HG02588 (cell line): ENCODE results near the gene AKAP13.
"Not testable (repeated sequence)": the region's sequence is repeated elsewhere in the genome, so short reads cannot be mapped to it uniquely, and the experiment has no call there.

ENCODE experiments used
- ATAC-seq: cut with Tn5 transposase; IDR thresholded peaks from one replicate; pipeline ENCODE4 v1.9.1; 2021; ENCODE audit warnings: mild to moderate bottlenecking, moderate library complexity; ENCODE audit not compliant: unreplicated experiment

AKAP13 gene

GRCh38 chr15:85380217-85380811, at the start of gene AKAP13:
Gene AKAP13, plus strand, starts transcription at chr15:85380603. Its CDS starts 105,118 bp downstream, at chr15:85485721.
- peak; percentile 85 for ATAC-seq

- ATAC-seq = peak; percentile 59
These were observed 49.4 kb upstream of the AKAP13 start for GRCh38 chr15:85330901-85331588.

- no peak for ATAC-seq
These were observed 48.6 kb upstream of the AKAP13 start for GRCh38 chr15:85331655-85332285.

GRCh38 chr15:85333132-85333831, 47.1 kb upstream of the AKAP13 start:
- ATAC-seq = no peak

GRCh38 chr15:85334241-85334640, 46.2 kb upstream of the AKAP13 start:
- no peak for ATAC-seq

- no peak for ATAC-seq
These were observed 45.0 kb upstream of the AKAP13 start for GRCh38 chr15:85335193-85335942.

- ATAC-seq = no peak
These were observed 43.5 kb upstream of the AKAP13 start for GRCh38 chr15:85336880-85337279.

GRCh38 chr15:85337425-85338074, 42.9 kb upstream of the AKAP13 start:
- ATAC-seq = no peak

- no peak for ATAC-seq
These were observed 40.1 kb upstream of the AKAP13 start for GRCh38 chr15:85340321-85340665.

GRCh38 chr15:85340852-85341251, 39.6 kb upstream of the AKAP13 start:
- ATAC-seq = no peak

GRCh38 chr15:85342163-85342562, 38.2 kb upstream of the AKAP13 start:
- ATAC-seq = not testable (repeated sequence)

GRCh38 chr15:85343443-85343842, 37.0 kb upstream of the AKAP13 start:
- not testable (repeated sequence) for ATAC-seq

- not testable (repeated sequence) for ATAC-seq
These were observed 36.2 kb upstream of the AKAP13 start for GRCh38 chr15:85344241-85344640.

- ATAC-seq = not testable (repeated sequence)
These were observed 35.7 kb upstream of the AKAP13 start for GRCh38 chr15:85344653-85345114.

GRCh38 chr15:85345196-85345918, 35.0 kb upstream of the AKAP13 start:
- ATAC-seq = not testable (repeated sequence)

- ATAC-seq = not testable (repeated sequence)
These were observed 33.8 kb upstream of the AKAP13 start for GRCh38 chr15:85346462-85347084.

GRCh38 chr15:85347264-85348047, 32.9 kb upstream of the AKAP13 start:
- ATAC-seq = not testable (repeated sequence)

- not testable (repeated sequence) for ATAC-seq
These were observed 32.2 kb upstream of the AKAP13 start for GRCh38 chr15:85348048-85348766.
